GM19467 (cell line): ENCODE results near the gene SLCO3A1.

ENCODE experiments used
- ATAC-seq: cut with Tn5 transposase; IDR thresholded peaks from one replicate; pipeline ENCODE4 v1.9.1; 2021; ENCODE audit warnings: mild to moderate bottlenecking, moderate library complexity; ENCODE audit not compliant: unreplicated experiment

SLCO3A1 gene

GRCh38 chr15:91853511-91853947, at the start of gene SLCO3A1:
Gene SLCO3A1, plus strand, starts transcription at chr15:91853708.
- peak; percentile 0 for ATAC-seq

GRCh38 chr15:91807122-91807521, 46.4 kb upstream of the SLCO3A1 start:
- no peak for ATAC-seq

- ATAC-seq = no peak
Measured at GRCh38 chr15:91813924-91814323, 39.6 kb upstream of the SLCO3A1 start.

- no peak for ATAC-seq
Measured at GRCh38 chr15:91816942-91817341, 36.6 kb upstream of the SLCO3A1 start.

GRCh38 chr15:91821458-91821857, 32.0 kb upstream of the SLCO3A1 start:
- no peak for ATAC-seq

GRCh38 chr15:91824256-91824655, 29.3 kb upstream of the SLCO3A1 start:
- no peak for ATAC-seq

GRCh38 chr15:91826443-91826842, 27.1 kb upstream of the SLCO3A1 start:
- ATAC-seq = no peak

- ATAC-seq = no peak
Measured at GRCh38 chr15:91833056-91833455, 20.5 kb upstream of the SLCO3A1 start.

- no peak for ATAC-seq
Measured at GRCh38 chr15:91839867-91840266, 13.6 kb upstream of the SLCO3A1 start.

GRCh38 chr15:91841861-91842260, 11.6 kb upstream of the SLCO3A1 start:
- no peak for ATAC-seq

GRCh38 chr15:91844341-91844740, 9.2 kb upstream of the SLCO3A1 start:
- no peak for ATAC-seq

- no peak for ATAC-seq
Measured at GRCh38 chr15:91844928-91845327, 8.6 kb upstream of the SLCO3A1 start.

- no peak for ATAC-seq
Measured at GRCh38 chr15:91845720-91846119, 7.8 kb upstream of the SLCO3A1 start.

GRCh38 chr15:91849180-91849579, 4.3 kb upstream of the SLCO3A1 start:
- ATAC-seq = no peak

GRCh38 chr15:91849749-91850161, 3.8 kb upstream of the SLCO3A1 start:
- ATAC-seq = no peak

GRCh38 chr15:91852741-91853510, 582 bp upstream of the SLCO3A1 start:
- ATAC-seq = peak; percentile 41

GRCh38 chr15:91853948-91854638, 585 bp downstream of the SLCO3A1 start:
- ATAC-seq = no peak

- no peak for ATAC-seq
Measured at GRCh38 chr15:91854639-91854990, 1.1 kb downstream of the SLCO3A1 start.

GRCh38 chr15:91855241-91855640, 1.7 kb downstream of the SLCO3A1 start:
- ATAC-seq = no peak

GRCh38 chr15:91855684-91856489, 2.4 kb downstream of the SLCO3A1 start:
- peak; percentile 30 for ATAC-seq

- ATAC-seq = no peak
Measured at GRCh38 chr15:91857224-91857585, 3.7 kb downstream of the SLCO3A1 start.

- peak; percentile 60 for ATAC-seq
Measured at GRCh38 chr15:91857772-91858171, 4.3 kb downstream of the SLCO3A1 start.
